ENCODE data around the gene ROBO2. TPM values are rescaled to one million over a fixed set of nuclear protein-coding genes. Genes with fewer than 3 reads are reported as not detected.

Gene ROBO2
- total RNA-seq, 1 experiment from 2014 or later, result under 0.01 TPM

- DNase-seq (ENCODE audit: low read depth), result no peak
Measured at GRCh38 chr3:77652624-77653023, 612.7 kb downstream of the ROBO2 start.

GRCh38 chr3:77655396-77655795 lies 615.5 kb downstream of the ROBO2 start:
- DNase-seq (ENCODE audit: low read depth), result no peak

- DNase-seq (ENCODE audit: low read depth), result no peak
Measured at GRCh38 chr3:77660718-77661117, 620.8 kb downstream of the ROBO2 start.

DNA sequence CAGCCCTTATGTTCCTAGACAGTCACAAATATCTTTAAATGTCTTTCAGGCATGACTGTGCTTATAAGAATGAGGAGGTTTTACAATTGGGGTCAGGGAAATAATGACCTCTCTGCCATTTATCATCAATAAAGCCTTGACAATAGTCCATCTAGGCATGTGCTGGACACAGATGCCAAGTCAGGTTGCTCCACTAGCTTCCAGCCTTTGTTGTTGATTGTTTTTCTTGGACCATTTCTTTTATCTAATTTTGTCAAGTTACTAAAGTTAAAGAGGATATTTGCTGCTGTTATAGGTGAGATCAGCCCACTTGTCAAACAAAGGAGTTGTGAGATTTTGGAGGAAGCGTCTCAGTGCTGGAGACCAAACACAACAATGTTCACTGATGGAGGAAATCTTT lies 628.0 kb downstream of the ROBO2 start:
- no peak for DNase-seq (ENCODE audit: low read depth)

DNA sequence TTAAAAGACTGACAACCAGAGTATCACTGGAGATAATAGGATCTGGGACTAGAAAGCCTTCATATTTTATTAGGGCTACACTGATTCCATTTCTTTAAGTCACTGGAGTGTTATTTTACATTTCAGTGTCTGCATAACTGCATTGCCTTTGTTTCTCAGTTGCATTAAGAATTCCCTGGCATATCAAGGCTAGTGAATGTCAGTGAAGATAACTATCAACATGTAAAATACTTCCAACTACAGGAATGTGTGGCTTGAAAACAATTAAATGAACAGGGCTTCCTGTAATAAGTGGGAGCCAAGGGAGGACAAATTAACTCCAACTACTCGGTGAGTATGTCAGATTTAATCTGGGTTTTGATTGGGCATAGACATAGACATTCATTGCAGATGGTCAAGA lies 628.5 kb downstream of the ROBO2 start:
- no peak for DNase-seq (ENCODE audit: low read depth)

GRCh38 chr3:77672016-77672415 lies 632.1 kb downstream of the ROBO2 start:
- no peak for DNase-seq (ENCODE audit: low read depth)

DNA sequence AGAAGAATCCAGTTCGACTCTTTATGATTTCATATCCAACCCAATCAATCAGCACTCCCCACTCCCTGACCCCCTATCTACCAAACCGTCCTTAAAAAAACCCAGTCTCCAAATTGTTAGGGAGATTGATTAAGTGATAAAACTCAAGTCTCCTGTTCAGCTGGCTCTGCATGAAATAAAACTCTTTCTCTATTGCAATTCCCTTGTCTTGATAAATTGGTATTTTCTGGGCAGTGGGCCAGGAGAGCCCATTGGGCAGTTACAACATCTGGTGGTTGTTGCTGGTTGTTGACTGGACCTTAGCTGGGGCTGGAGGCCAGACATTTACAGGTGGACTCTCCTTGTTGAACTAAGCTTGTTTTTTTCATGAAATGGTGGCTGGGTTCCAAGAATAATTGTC lies 642.3 kb downstream of the ROBO2 start:
- DNase-seq (ENCODE audit: low read depth), result no peak

- no peak for DNase-seq (ENCODE audit: low read depth)
Measured at GRCh38 chr3:77684115-77684514, 644.2 kb downstream of the ROBO2 start.

- DNase-seq (ENCODE audit: low read depth), result no peak
Measured at GRCh38 chr3:77685713-77686112, 645.8 kb downstream of the ROBO2 start.

- no peak for DNase-seq (ENCODE audit: low read depth)
Measured at GRCh38 chr3:77686560-77686959, 646.7 kb downstream of the ROBO2 start.

GRCh38 chr3:77687545-77687944 lies 647.6 kb downstream of the ROBO2 start:
- no peak for DNase-seq (ENCODE audit: low read depth)

GRCh38 chr3:77690284-77690845 lies 650.5 kb downstream of the ROBO2 start:
- no peak for DNase-seq (ENCODE audit: low read depth)

DNA sequence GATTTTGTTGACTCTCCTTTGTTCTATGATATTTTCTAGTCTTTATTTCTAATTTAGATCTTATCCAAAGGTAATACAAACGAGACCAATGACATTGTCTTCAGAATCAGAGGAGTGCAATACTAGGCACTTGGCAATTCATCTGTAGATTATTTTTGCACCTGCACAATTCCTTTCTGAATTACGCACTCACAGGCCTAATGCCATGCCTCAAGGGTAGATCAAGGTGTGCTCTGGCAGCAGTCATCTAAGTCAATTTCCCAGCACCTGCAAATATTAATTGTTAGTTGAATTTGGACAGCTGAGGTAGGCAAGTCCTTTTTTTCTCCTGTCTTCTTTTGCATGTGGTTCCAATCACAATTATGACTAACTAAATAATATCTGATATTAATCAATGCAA lies 653.2 kb downstream of the ROBO2 start:
- no peak for DNase-seq (ENCODE audit: low read depth)

GRCh38 chr3:77699125-77699691 lies 659.3 kb downstream of the ROBO2 start:
- no peak for DNase-seq (ENCODE audit: low read depth)

Small RNA genes within 50 kb of the gene (small RNA-seq; reads per million reads assigned to genes)
- gene RNU6-386P, result not detected

Data from HT1080 (cell line).